GM06990 (cell line): ENCODE measurements around the gene ZC3H12A.

ENCODE experiments used
- DNase-seq: peaks from one replicate; pipeline ENCODE4 v3.0.0-alpha.2; 2011; ENCODE audit not compliant: insufficient read length; ENCODE audit errors: extremely low read depth
- H3K27me3 ChIP-seq: replicated peaks from 2 replicates; pipeline ENCODE4 v1.6.0; 2011; ENCODE audit warnings: low read length; ENCODE audit not compliant: control insufficient read depth, insufficient read depth
- H3K36me3 ChIP-seq: 2 replicates; pipeline ENCODE4 v1.5.1; 2011; ENCODE audit warnings: low read length; ENCODE audit not compliant: control insufficient read depth, insufficient read depth
- H3K4me3 ChIP-seq: replicated peaks from 2 replicates; pipeline ENCODE4 v1.5.1; 2011; ENCODE audit warnings: low read depth, mild to moderate bottlenecking, control low read depth, low read length
- CTCF ChIP-seq: IDR thresholded peaks from 2 replicates; pipeline ENCODE4 v1.5.1; 2011; ENCODE audit warnings: low read length, control low read depth, mild to moderate bottlenecking, inconsistent platforms; ENCODE audit not compliant: insufficient read depth, poor library complexity, severe bottlenecking

ZC3H12A gene

GRCh38 chr1:37469386-37469785 lies 5.0 kb upstream of the ZC3H12A start:
- Histone ChIP-seq H3K4me3 (no peak overlapping the region), H3K36me3 (no peaks in the 10 kb centered on the region), H3K27me3 (no peaks in the 10 kb centered on the region)
- DNase-seq, result no peak
- TF ChIP-seq CTCF, result no peak

GRCh38 chr1:37471345-37472231 lies 2.8 kb upstream of the ZC3H12A start:
- no peak for DNase-seq

GRCh38 chr1:37472281-37472680 lies 2.1 kb upstream of the ZC3H12A start:
- H3K27me3 ChIP-seq, result no peaks in the 10 kb centered on the region
- peaks cover 14% of the 10 kb centered on the region for H3K36me3 ChIP-seq
- TF ChIP-seq CTCF, result no peak
- no peak overlapping the region for H3K4me3 ChIP-seq
- DNase-seq, result no peak

More at GRCh38 chr1:37471345-37472231, 2.8 kb upstream of the ZC3H12A start:
- no peak overlapping the region for H3K4me3 ChIP-seq
- no peak for TF ChIP-seq CTCF
- H3K27me3 ChIP-seq, result no peaks in the 10 kb centered on the region
- peaks cover 11% of the 10 kb centered on the region for H3K36me3 ChIP-seq

- no peak for TF ChIP-seq CTCF
- Histone ChIP-seq H3K27me3 (no peaks in the 10 kb centered on the region), H3K36me3 (peaks cover 18% of the 10 kb centered on the region), H3K4me3 (no peak overlapping the region)
- no peak for DNase-seq
Measured at GRCh38 chr1:37472994-37473393, 1.4 kb upstream of the ZC3H12A start.

- H3K36me3 ChIP-seq, result peaks cover 23% of the 10 kb centered on the region
- DNase-seq, result no peak
Measured at GRCh38 chr1:37473431-37474045, 842 bp upstream of the ZC3H12A start.

More at GRCh38 chr1:37473431-37474045, 842 bp upstream of the ZC3H12A start:
- peak; percentile 9 for TF ChIP-seq CTCF
- no peaks in the 10 kb centered on the region for H3K27me3 ChIP-seq
- H3K4me3 ChIP-seq, result peak overlapping the region; percentile 66
